AG09309 (cell line): Measurements from ENCODE around the gene GFM2.

ENCODE experiments used
- DNase-seq: peaks from one replicate; pipeline ENCODE4 v3.0.0-alpha.2; 2010; ENCODE audit warnings: low read depth
- H3K4me3 ChIP-seq: 2 replicates; pipeline ENCODE4 v1.5.1; 2011; ENCODE audit warnings: mild to moderate bottlenecking, low read depth, low read length, moderate library complexity; ENCODE audit not compliant: control insufficient read depth
- CTCF ChIP-seq: IDR thresholded peaks from 2 replicates; pipeline ENCODE4 v1.5.1; 2011; ENCODE audit warnings: mild to moderate bottlenecking, low read depth, low read length, inconsistent platforms; ENCODE audit not compliant: insufficient read depth, control insufficient read depth; ENCODE audit errors: missing control alignments

GFM2 gene

GRCh38 chr5:74722271-74722670 lies 44.6 kb downstream of the GFM2 start:
- H3K4me3 ChIP-seq = no peak overlapping the region
- no peak for TF ChIP-seq CTCF
- no peak for DNase-seq

GRCh38 chr5:74717596-74717995 lies 49.3 kb downstream of the GFM2 start:
- no peak for TF ChIP-seq CTCF
- no peak for DNase-seq

GRCh38 chr5:74693191-74693590 lies 73.7 kb downstream of the GFM2 start:
- no peak for DNase-seq
- no peak overlapping the region for H3K4me3 ChIP-seq
- TF ChIP-seq CTCF = no peak

More at GRCh38 chr5:74717596-74717995, 49.3 kb downstream of the GFM2 start:
- no peak overlapping the region for H3K4me3 ChIP-seq

GRCh38 chr5:74686962-74687751 lies 79.8 kb downstream of the GFM2 start:
- no peak for DNase-seq
- TF ChIP-seq CTCF = no peak
- H3K4me3 ChIP-seq = no peak overlapping the region

- peak overlapping the region; percentile 100 for H3K4me3 ChIP-seq
- DNase-seq = no peak
- no peak for TF ChIP-seq CTCF
Observed at GRCh38 chr5:74685979-74686631, 80.8 kb downstream of the GFM2 start.

- peak within 1 kb of the TSS; percentile 100 for H3K4me3 ChIP-seq
- no peak for TF ChIP-seq CTCF
- DNase-seq = no peak
Observed at GRCh38 chr5:74684900-74685851, 81.7 kb downstream of the GFM2 start, which contains the start of gene HEXB. Gene HEXB, plus strand, starts transcription at chr5:74685233. Its CDS starts 28 bp downstream, at chr5:74685261.
